ENCODE results near the gene SSR3. TPM values are rescaled to one million over a fixed set of nuclear protein-coding genes. Genes with fewer than 3 reads are reported as not detected.

The SSR3 gene
- total RNA-seq, 1 donor from 2014 or later, result 120 TPM

DNA sequence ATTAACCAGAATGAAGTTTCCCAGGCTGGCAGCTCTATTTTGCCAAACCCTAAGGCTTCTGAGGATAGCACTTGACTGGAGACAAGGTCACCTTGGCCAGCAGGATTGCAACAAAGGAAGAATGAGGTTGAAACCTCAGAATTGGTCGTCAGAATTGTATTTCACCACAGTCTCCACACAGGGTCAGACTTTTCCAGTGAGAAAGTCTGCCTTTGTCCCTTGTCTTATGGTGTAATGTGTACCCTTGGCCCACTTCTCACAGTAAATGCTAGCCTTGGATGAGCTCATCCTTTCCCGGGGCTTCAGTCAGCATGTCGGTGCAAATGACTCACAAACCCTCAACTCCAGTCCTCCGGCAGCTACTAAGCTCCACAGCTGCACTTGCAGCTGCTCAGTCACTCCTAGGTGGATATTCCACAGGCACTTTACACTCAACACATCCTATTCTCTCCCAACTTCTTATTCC lies 19.7 kb downstream of the SSR3 start:
- DNase-seq (ENCODE audit: low spot score in 2 of 2, unreplicated experiment in 2 of 2), result peak in 1 of 2 experiments; percentile 42
- TF ChIP-seq, protein P1, sequence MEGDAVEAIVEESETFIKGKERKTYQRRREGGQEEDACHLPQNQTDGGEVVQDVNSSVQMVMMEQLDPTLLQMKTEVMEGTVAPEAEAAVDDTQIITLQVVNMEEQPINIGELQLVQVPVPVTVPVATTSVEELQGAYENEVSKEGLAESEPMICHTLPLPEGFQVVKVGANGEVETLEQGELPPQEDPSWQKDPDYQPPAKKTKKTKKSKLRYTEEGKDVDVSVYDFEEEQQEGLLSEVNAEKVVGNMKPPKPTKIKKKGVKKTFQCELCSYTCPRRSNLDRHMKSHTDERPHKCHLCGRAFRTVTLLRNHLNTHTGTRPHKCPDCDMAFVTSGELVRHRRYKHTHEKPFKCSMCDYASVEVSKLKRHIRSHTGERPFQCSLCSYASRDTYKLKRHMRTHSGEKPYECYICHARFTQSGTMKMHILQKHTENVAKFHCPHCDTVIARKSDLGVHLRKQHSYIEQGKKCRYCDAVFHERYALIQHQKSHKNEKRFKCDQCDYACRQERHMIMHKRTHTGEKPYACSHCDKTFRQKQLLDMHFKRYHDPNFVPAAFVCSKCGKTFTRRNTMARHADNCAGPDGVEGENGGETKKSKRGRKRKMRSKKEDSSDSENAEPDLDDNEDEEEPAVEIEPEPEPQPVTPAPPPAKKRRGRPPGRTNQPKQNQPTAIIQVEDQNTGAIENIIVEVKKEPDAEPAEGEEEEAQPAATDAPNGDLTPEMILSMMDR (IDR thresholded peaks at IDR 0.05; ENCODE audit: unreplicated experiment), result no peak
- Mint-ChIP-seq H3K9me3 (no peaks in the 10 kb centered on the region), H3K27ac (peak overlapping the region; percentile 55), H3K36me3 (peaks cover 2% of the 10 kb centered on the region), H3K4me3 (no peak overlapping the region), H3K4me1 (peaks cover 18% of the 10 kb centered on the region), H3K27me3 (ENCODE audit: low read depth) (no peaks in the 10 kb centered on the region)

DNA sequence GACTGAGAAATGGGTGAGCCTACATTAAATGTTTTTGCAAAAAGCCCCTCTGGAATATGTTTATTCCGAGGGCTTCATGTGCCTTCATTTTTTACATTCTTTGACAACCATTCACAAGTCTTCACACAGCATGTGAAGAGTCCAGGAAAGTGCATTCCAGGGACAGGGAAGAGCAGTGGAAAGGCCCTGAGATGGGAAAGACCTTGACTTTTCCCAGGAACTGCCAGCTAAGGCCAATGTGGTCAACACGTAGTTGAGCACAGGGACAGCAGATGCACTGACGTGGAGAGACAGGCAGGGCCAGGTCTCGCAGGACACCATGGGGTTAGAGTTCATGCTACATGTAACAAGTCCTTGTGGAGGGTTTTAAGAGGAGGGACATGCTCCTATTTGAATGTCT lies 21.7 kb downstream of the SSR3 start:
- Mint-ChIP-seq H3K4me1 (peaks cover 18% of the 10 kb centered on the region), H3K27ac (no peak overlapping the region), H3K27me3 (ENCODE audit: low read depth) (no peaks in the 10 kb centered on the region), H3K4me3 (no peak overlapping the region), H3K36me3 (peaks cover 2% of the 10 kb centered on the region), H3K9me3 (no peaks in the 10 kb centered on the region)
- DNase-seq (ENCODE audit: low spot score in 2 of 2, unreplicated experiment in 2 of 2), result no peak
- TF ChIP-seq, protein P1 (IDR thresholded peaks at IDR 0.05; ENCODE audit: unreplicated experiment), result no peak

GRCh38 chr3:156532730-156533129 lies 22.2 kb downstream of the SSR3 start:
- H3K4me1 Mint-ChIP-seq, result peaks cover 18% of the 10 kb centered on the region
- no peaks in the 10 kb centered on the region for H3K9me3 Mint-ChIP-seq
- H3K36me3 Mint-ChIP-seq, result peaks cover 2% of the 10 kb centered on the region
- no peaks in the 10 kb centered on the region for H3K27me3 Mint-ChIP-seq (ENCODE audit: low read depth)
- no peak for DNase-seq (ENCODE audit: low spot score in 2 of 2, unreplicated experiment in 2 of 2)
- no peak overlapping the region for H3K27ac Mint-ChIP-seq
- H3K4me3 Mint-ChIP-seq, result no peak overlapping the region
- TF ChIP-seq, protein P1 (IDR thresholded peaks at IDR 0.05; ENCODE audit: unreplicated experiment), result no peak

- H3K27me3 Mint-ChIP-seq (ENCODE audit: low read depth), result no peaks in the 10 kb centered on the region
- peaks cover 2% of the 10 kb centered on the region for H3K36me3 Mint-ChIP-seq
- H3K9me3 Mint-ChIP-seq, result no peaks in the 10 kb centered on the region
- TF ChIP-seq, protein P1 (IDR thresholded peaks at IDR 0.05; ENCODE audit: unreplicated experiment), result no peak
- H3K27ac Mint-ChIP-seq, result no peak overlapping the region
- no peak for DNase-seq (ENCODE audit: low spot score in 2 of 2, unreplicated experiment in 2 of 2)
- peaks cover 11% of the 10 kb centered on the region for H3K4me1 Mint-ChIP-seq
- H3K4me3 Mint-ChIP-seq, result no peak overlapping the region
Observed at GRCh38 chr3:156530980-156531379, 23.9 kb downstream of the SSR3 start.

GRCh38 chr3:156527060-156527459 lies 27.9 kb downstream of the SSR3 start:
- TF ChIP-seq, protein P1 (IDR thresholded peaks at IDR 0.05; ENCODE audit: unreplicated experiment), result no peak
- Mint-ChIP-seq H3K4me3 (no peak overlapping the region), H3K4me1 (no peaks in the 10 kb centered on the region), H3K27ac (no peak overlapping the region), H3K9me3 (no peaks in the 10 kb centered on the region), H3K36me3 (peaks cover 2% of the 10 kb centered on the region), H3K27me3 (ENCODE audit: low read depth) (no peaks in the 10 kb centered on the region)
- no peak for DNase-seq (ENCODE audit: low spot score in 2 of 2, unreplicated experiment in 2 of 2)

DNA sequence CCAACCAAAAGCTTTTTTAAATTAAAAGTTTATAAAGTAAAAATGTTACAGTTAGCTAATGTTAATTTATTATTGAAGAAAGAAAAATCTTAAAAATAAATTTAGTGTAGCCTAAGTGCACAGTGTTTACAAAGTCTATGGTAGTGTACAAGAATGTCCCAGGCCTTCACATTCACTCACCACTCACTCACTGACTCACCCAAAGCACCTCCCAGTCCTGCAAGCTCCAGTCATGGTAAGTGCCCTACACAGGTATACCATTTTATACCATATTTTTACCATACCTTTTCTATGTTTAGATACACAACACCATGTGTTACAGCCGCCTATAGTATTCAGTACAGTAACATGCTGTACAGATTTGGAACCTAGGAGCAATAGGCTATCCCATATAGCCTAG lies 29.1 kb downstream of the SSR3 start:
- no peaks in the 10 kb centered on the region for H3K27me3 Mint-ChIP-seq (ENCODE audit: low read depth)
- H3K36me3 Mint-ChIP-seq, result no peaks in the 10 kb centered on the region
- H3K27ac Mint-ChIP-seq, result no peak overlapping the region
- TF ChIP-seq, protein P1 (IDR thresholded peaks at IDR 0.05; ENCODE audit: unreplicated experiment), result no peak
- no peaks in the 10 kb centered on the region for H3K4me1 Mint-ChIP-seq
- no peak for DNase-seq (ENCODE audit: low spot score in 2 of 2, unreplicated experiment in 2 of 2)
- H3K9me3 Mint-ChIP-seq, result no peaks in the 10 kb centered on the region
- H3K4me3 Mint-ChIP-seq, result no peak overlapping the region
